ENCODE results near the gene MMS22L. TPM values are rescaled to one million over a fixed set of nuclear protein-coding genes. Genes with fewer than 3 reads are reported as not detected.

The MMS22L gene
- total RNA-seq, 1 donor from 2014 or later = 7.2 TPM

- Histone ChIP-seq H3K4me1 (ENCODE audit: insufficient read depth, low read length) (no peaks in the 10 kb centered on the region), H4K20me1 (ENCODE audit: insufficient read depth, low read length) (no peaks in the 10 kb centered on the region), H2AFZ (ENCODE audit: low read depth, low read length) (no peak overlapping the region), H3K36me3 (ENCODE audit: insufficient read depth, low read length) (no peaks in the 10 kb centered on the region), H3K27ac (ENCODE audit: low read depth, low read length) (no peak overlapping the region), H3K9ac (ENCODE audit: low read length) (no peak overlapping the region), H3K9me3 (ENCODE audit: insufficient read depth, low read depth, low read length) (no peaks in the 10 kb centered on the region), H3K27me3 (ENCODE audit: insufficient read depth, low read length) (no peaks in the 10 kb centered on the region), H3K79me2 (ENCODE audit: insufficient read depth, low read length) (no peaks in the 10 kb centered on the region), H3K4me3 (ENCODE audit: insufficient read depth, low read depth, low read length) (no peak overlapping the region), H3K4me2 (ENCODE audit: low read length) (no peak overlapping the region)
- no peaks in the 10 kb centered on the region for H3K36me3 Mint-ChIP-seq (ENCODE audit: low read depth, unreplicated experiment)
- no peaks in the 10 kb centered on the region for H3K27me3 Mint-ChIP-seq (ENCODE audit: low read depth, unreplicated experiment)
- DNase-seq (ENCODE audit: low read depth) = no peak
- TF ChIP-seq EZH2 (IDR thresholded peaks at IDR 0.05; ENCODE audit: insufficient read depth, low read length) = no peak
- no peak for TF ChIP-seq CTCF (IDR thresholded peaks at IDR 0.05; ENCODE audit: insufficient read depth, low read depth, low read length)
- H3K27ac Mint-ChIP-seq (ENCODE audit: unreplicated experiment) = no peak overlapping the region
- H3K9me3 Mint-ChIP-seq (ENCODE audit: unreplicated experiment) = no peaks in the 10 kb centered on the region
- no peak overlapping the region for H3K4me3 Mint-ChIP-seq (ENCODE audit: unreplicated experiment)
- H3K4me1 Mint-ChIP-seq (ENCODE audit: low read depth, unreplicated experiment) = no peaks in the 10 kb centered on the region
- FAIRE-seq = no peak
Observed at GRCh38 chr6:97291896-97292295, 8.9 kb upstream of the MMS22L start.

- TF ChIP-seq EZH2 (IDR thresholded peaks at IDR 0.05; ENCODE audit: insufficient read depth, low read length) (no peak), CTCF (IDR thresholded peaks at IDR 0.05; ENCODE audit: insufficient read depth, low read depth, low read length) (no peak)
- no peaks in the 10 kb centered on the region for H3K4me1 ChIP-seq (ENCODE audit: insufficient read depth, low read length)
- no peak overlapping the region for H2AFZ ChIP-seq (ENCODE audit: low read depth, low read length)
- H3K36me3 ChIP-seq (ENCODE audit: insufficient read depth, low read length) = no peaks in the 10 kb centered on the region
- H3K4me1 Mint-ChIP-seq (ENCODE audit: low read depth, unreplicated experiment) = no peaks in the 10 kb centered on the region
- H3K27me3 Mint-ChIP-seq (ENCODE audit: low read depth, unreplicated experiment) = no peaks in the 10 kb centered on the region
- DNase-seq (ENCODE audit: low read depth) = no peak
- no peaks in the 10 kb centered on the region for H3K9me3 Mint-ChIP-seq (ENCODE audit: unreplicated experiment)
- H3K9ac ChIP-seq (ENCODE audit: low read length) = no peak overlapping the region
- no peaks in the 10 kb centered on the region for H3K36me3 Mint-ChIP-seq (ENCODE audit: low read depth, unreplicated experiment)
- H3K4me3 ChIP-seq (ENCODE audit: insufficient read depth, low read depth, low read length) = no peak overlapping the region
- no peak overlapping the region for H3K27ac Mint-ChIP-seq (ENCODE audit: unreplicated experiment)
- no peak overlapping the region for H3K4me3 Mint-ChIP-seq (ENCODE audit: unreplicated experiment)
- H3K4me2 ChIP-seq (ENCODE audit: low read length) = no peak overlapping the region
- no peaks in the 10 kb centered on the region for H3K9me3 ChIP-seq (ENCODE audit: insufficient read depth, low read depth, low read length)
- H3K79me2 ChIP-seq (ENCODE audit: insufficient read depth, low read length) = no peaks in the 10 kb centered on the region
- FAIRE-seq = no peak
- H3K27me3 ChIP-seq (ENCODE audit: insufficient read depth, low read length) = no peaks in the 10 kb centered on the region
- H4K20me1 ChIP-seq (ENCODE audit: insufficient read depth, low read length) = no peaks in the 10 kb centered on the region
- H3K27ac ChIP-seq (ENCODE audit: low read depth, low read length) = no peak overlapping the region
Observed at GRCh38 chr6:97289332-97289731, 6.3 kb upstream of the MMS22L start.

- Mint-ChIP-seq H3K9me3 (ENCODE audit: unreplicated experiment) (no peaks in the 10 kb centered on the region), H3K36me3 (ENCODE audit: low read depth, unreplicated experiment) (no peaks in the 10 kb centered on the region), H3K4me3 (ENCODE audit: unreplicated experiment) (no peak overlapping the region), H3K4me1 (ENCODE audit: low read depth, unreplicated experiment) (no peaks in the 10 kb centered on the region), H3K27me3 (ENCODE audit: low read depth, unreplicated experiment) (no peaks in the 10 kb centered on the region), H3K27ac (ENCODE audit: unreplicated experiment) (no peak overlapping the region)
- Histone ChIP-seq H3K9ac (ENCODE audit: low read length) (no peak overlapping the region), H3K27me3 (ENCODE audit: insufficient read depth, low read length) (no peaks in the 10 kb centered on the region), H4K20me1 (ENCODE audit: insufficient read depth, low read length) (no peaks in the 10 kb centered on the region), H3K4me2 (ENCODE audit: low read length) (no peak overlapping the region), H3K4me1 (ENCODE audit: insufficient read depth, low read length) (no peaks in the 10 kb centered on the region), H3K79me2 (ENCODE audit: insufficient read depth, low read length) (no peaks in the 10 kb centered on the region), H3K27ac (ENCODE audit: low read depth, low read length) (no peak overlapping the region), H3K36me3 (ENCODE audit: insufficient read depth, low read length) (no peaks in the 10 kb centered on the region), H3K9me3 (ENCODE audit: insufficient read depth, low read depth, low read length) (no peaks in the 10 kb centered on the region), H2AFZ (ENCODE audit: low read depth, low read length) (no peak overlapping the region), H3K4me3 (ENCODE audit: insufficient read depth, low read depth, low read length) (no peak overlapping the region)
- FAIRE-seq (no peak), DNase-seq (ENCODE audit: low read depth) (no peak)
- TF ChIP-seq EZH2 (IDR thresholded peaks at IDR 0.05; ENCODE audit: insufficient read depth, low read length) (no peak), CTCF (IDR thresholded peaks at IDR 0.05; ENCODE audit: insufficient read depth, low read depth, low read length) (no peak)
Observed at GRCh38 chr6:97288188-97288587, 5.2 kb upstream of the MMS22L start.
